M059J (cell line): Measurements from ENCODE around the gene C1QTNF7. TPM values are rescaled to one million over a fixed set of nuclear protein-coding genes. Genes with fewer than 3 reads are reported as not detected.

ENCODE experiments used
- total RNA-seq: library from RNA; depleted of rRNA; stranded (reverse); fragments of >200 nt; shearing (Covaris generic); gene quantifications from 2 replicates; pipeline ENCODE4 v1.2.3, GENCODE V29; 2014; rRNA removed

The C1QTNF7 gene
- total RNA-seq, 1 experiment from 2014 or later: not detected

Other genes starting within 250 kb of the C1QTNF7 start
- 9.9 and 26.8 TPM in 2 replicates for gene CC2D2A, start 41.8 kb downstream of the C1QTNF7 start, total RNA-seq
- 91.0 and 123 TPM in 2 replicates for gene FBXL5, start 227.3 kb downstream of the C1QTNF7 start, total RNA-seq